Neural progenitor cell (in vitro differentiated cells): ENCODE measurements around the gene ME1. TPM values are rescaled to one million over a fixed set of nuclear protein-coding genes. Genes with fewer than 3 reads are reported as not detected.
"Not testable (repeated sequence)": the region's sequence is repeated elsewhere in the genome, so short reads cannot be mapped to it uniquely, and the experiment has no call there.

Experiments used
- DNase-seq: peaks from one replicate; pipeline ENCODE4 v3.0.0-alpha.2; 2016; ENCODE audit warnings: low spot score
- H2AFZ ChIP-seq: fragments of 200-600 bp; sonication (generic); replicated peaks from 2 replicates; pipeline ENCODE4 v1.6.1; 2016; ENCODE audit warnings: antibody characterized with exemption
- H3F3A ChIP-seq: fragments of 200-600 bp; sonication (generic); 2 replicates; pipeline ENCODE4 v1.6.1; 2016; ENCODE audit warnings: antibody characterized with exemption, low read depth
- H3K27ac ChIP-seq: fragments of 200-600 bp; sonication (generic); 2 replicates; pipeline ENCODE4 v1.5.1; 2016; ENCODE audit warnings: mild to moderate bottlenecking
- H3K27me3 ChIP-seq: fragments of 200-600 bp; sonication (generic); 2 replicates; pipeline ENCODE4 v1.6.1; 2016; ENCODE audit warnings: mild to moderate bottlenecking, moderate library complexity
- H3K36me3 ChIP-seq: fragments of 200-600 bp; sonication (generic); 2 replicates; pipeline ENCODE4 v1.5.1; 2016
- H3K4me1 ChIP-seq: fragments of 200-600 bp; sonication (generic); 2 replicates; pipeline ENCODE4 v1.6.1; 2016; ENCODE audit warnings: mixed run types
- H3K4me2 ChIP-seq: fragments of 200-600 bp; sonication (generic); 2 replicates; pipeline ENCODE4 v1.6.1; 2016
- H3K4me3 ChIP-seq: fragments of 200-600 bp; sonication (generic); 2 replicates; pipeline ENCODE4 v1.5.1; 2016
- H3K79me2 ChIP-seq: fragments of 200-600 bp; sonication (generic); 2 replicates; pipeline ENCODE4 v1.6.1; 2016; ENCODE audit warnings: low read depth
- H3K9ac ChIP-seq: fragments of 200-600 bp; sonication (generic); 2 replicates; pipeline ENCODE4 v1.6.1; 2016
- H3K9me3 ChIP-seq: fragments of 200-600 bp; sonication (generic); 2 replicates; pipeline ENCODE4 v1.5.1; 2016; ENCODE audit warnings: low read depth
- H4K20me1 ChIP-seq: fragments of 200-600 bp; sonication (generic); 2 replicates; pipeline ENCODE4 v1.6.1; 2016; ENCODE audit warnings: low read depth
- H3K27ac Mint-ChIP-seq: 3 replicates; pipeline ENCODE4 v1.8.0; 2021; ENCODE audit warnings: mixed read lengths
- H3K27me3 Mint-ChIP-seq: 2 replicates; pipeline ENCODE4 v1.8.0; 2022; ENCODE audit warnings: low read depth, mild to moderate bottlenecking, inconsistent platforms, moderate library complexity, mixed read lengths; ENCODE audit not compliant: insufficient read depth
- H3K36me3 Mint-ChIP-seq: 3 replicates; pipeline ENCODE4 v1.8.0; 2021; ENCODE audit warnings: mixed read lengths
- H3K4me1 Mint-ChIP-seq: 3 replicates; pipeline ENCODE4 v1.8.0; 2021; ENCODE audit warnings: mixed read lengths
- H3K4me3 Mint-ChIP-seq: 3 replicates; pipeline ENCODE4 v1.8.0; 2021; ENCODE audit warnings: mild to moderate bottlenecking, moderate library complexity, mixed read lengths
- H3K9me3 Mint-ChIP-seq: 3 replicates; pipeline ENCODE4 v1.8.0; 2020; ENCODE audit warnings: mixed read lengths
- CTCF ChIP-seq: fragments of 200-600 bp; sonication (generic); IDR thresholded peaks from 2 replicates; pipeline ENCODE4 v1.5.1; 2017; ENCODE audit warnings: antibody characterized with exemption, mild to moderate bottlenecking
- EZH2 ChIP-seq: fragments of 200-600 bp; sonication (generic); IDR thresholded peaks from 2 replicates; pipeline ENCODE4 v1.6.1; 2017; ENCODE audit warnings: antibody characterized with exemption, mild to moderate bottlenecking, moderate library complexity
- EZH2phosphoT487 ChIP-seq: fragments of 200-600 bp; sonication (generic); IDR thresholded peaks from 2 replicates; pipeline ENCODE4 v1.6.1; 2017; ENCODE audit warnings: antibody characterized with exemption
- total RNA-seq: library from RNA; depleted of rRNA; stranded (reverse); fragments of >200 nt; gene quantifications from 2 replicates; pipeline ENCODE4 v1.2.3, GENCODE V29; 2015; ENCODE audit warnings: low replicate concordance

ME1 gene
- total RNA-seq, 1 donor from 2014 or later = 2.8 TPM

- no peak overlapping the region for H3K27ac ChIP-seq
- H3K9me3 ChIP-seq = no peaks in the 10 kb centered on the region
- no peak overlapping the region for H3K27ac Mint-ChIP-seq
- DNase-seq = no peak
- H3F3A ChIP-seq = no peaks in the 10 kb centered on the region
- H3K36me3 ChIP-seq = no peaks in the 10 kb centered on the region
- H3K79me2 ChIP-seq = no peaks in the 10 kb centered on the region
- H4K20me1 ChIP-seq = no peaks in the 10 kb centered on the region
- no peaks in the 10 kb centered on the region for H3K9me3 Mint-ChIP-seq
- no peak overlapping the region for H3K4me3 ChIP-seq
- no peak for TF ChIP-seq EZH2phosphoT487
- no peak for TF ChIP-seq CTCF
- no peak for TF ChIP-seq EZH2
- no peaks in the 10 kb centered on the region for H3K36me3 Mint-ChIP-seq
- peaks cover 7% of the 10 kb centered on the region for H3K4me1 ChIP-seq
- no peaks in the 10 kb centered on the region for H3K27me3 Mint-ChIP-seq
- peaks cover 2% of the 10 kb centered on the region for H3K4me1 Mint-ChIP-seq
- H3K9ac ChIP-seq = no peak overlapping the region
- H3K27me3 ChIP-seq = no peaks in the 10 kb centered on the region
- no peak overlapping the region for H3K4me3 Mint-ChIP-seq
- no peak overlapping the region for H2AFZ ChIP-seq
- H3K4me2 ChIP-seq = no peak overlapping the region
Measured at GRCh38 chr6:83461438-83461837, 30.6 kb upstream of the ME1 start.

- Histone ChIP-seq H3K36me3 (no peaks in the 10 kb centered on the region), H3K9me3 (no peaks in the 10 kb centered on the region), H2AFZ (no peak overlapping the region), H3K4me2 (no peak overlapping the region), H4K20me1 (no peaks in the 10 kb centered on the region), H3K27me3 (no peaks in the 10 kb centered on the region), H3K27ac (no peak overlapping the region), H3K9ac (no peak overlapping the region), H3K4me3 (no peak overlapping the region), H3K79me2 (no peaks in the 10 kb centered on the region), H3F3A (no peaks in the 10 kb centered on the region), H3K4me1 (peaks cover 7% of the 10 kb centered on the region)
- Mint-ChIP-seq H3K36me3 (no peaks in the 10 kb centered on the region), H3K4me3 (no peak overlapping the region), H3K4me1 (peaks cover 2% of the 10 kb centered on the region), H3K27me3 (no peaks in the 10 kb centered on the region), H3K27ac (no peak overlapping the region), H3K9me3 (no peaks in the 10 kb centered on the region)
- DNase-seq = no peak
- TF ChIP-seq CTCF (no peak), EZH2phosphoT487 (no peak), EZH2 (no peak)
Measured at GRCh38 chr6:83459663-83460062, 28.8 kb upstream of the ME1 start.

- not testable (repeated sequence) for H3K9me3 Mint-ChIP-seq, H3K27me3 Mint-ChIP-seq, H3K36me3 ChIP-seq, DNase-seq, H3K27me3 ChIP-seq, H3K4me2 ChIP-seq, H3K4me3 ChIP-seq, H3K27ac ChIP-seq, H3K4me1 Mint-ChIP-seq, H3K9ac ChIP-seq, H3K4me1 ChIP-seq, H3F3A ChIP-seq, H3K36me3 Mint-ChIP-seq, H3K4me3 Mint-ChIP-seq, H3K79me2 ChIP-seq, H4K20me1 ChIP-seq, H2AFZ ChIP-seq, H3K9me3 ChIP-seq
- peak overlapping the region; percentile 60 for H3K27ac Mint-ChIP-seq
Measured at GRCh38 chr6:83450015-83450414, 19.2 kb upstream of the ME1 start.

- not testable (repeated sequence) for H3K9ac ChIP-seq, H3K4me3 ChIP-seq, H3K27me3 ChIP-seq, H3K9me3 ChIP-seq, H3K4me1 Mint-ChIP-seq, H3K27ac Mint-ChIP-seq, DNase-seq, H3K4me1 ChIP-seq, H3K9me3 Mint-ChIP-seq, H3K4me3 Mint-ChIP-seq, H2AFZ ChIP-seq, H3K36me3 ChIP-seq, H3K36me3 Mint-ChIP-seq, H3K4me2 ChIP-seq, H3F3A ChIP-seq, H3K27ac ChIP-seq, H3K27me3 Mint-ChIP-seq, H3K79me2 ChIP-seq, H4K20me1 ChIP-seq
Measured at GRCh38 chr6:83444086-83444699, 13.3 kb upstream of the ME1 start.
